ENCODE measurements around the gene COBL. TPM values are rescaled to one million over a fixed set of nuclear protein-coding genes. Genes with fewer than 3 reads are reported as not detected.

COBL gene
- total RNA-seq, 1 experiment from 2014 or later = 63.6 TPM

DNA sequence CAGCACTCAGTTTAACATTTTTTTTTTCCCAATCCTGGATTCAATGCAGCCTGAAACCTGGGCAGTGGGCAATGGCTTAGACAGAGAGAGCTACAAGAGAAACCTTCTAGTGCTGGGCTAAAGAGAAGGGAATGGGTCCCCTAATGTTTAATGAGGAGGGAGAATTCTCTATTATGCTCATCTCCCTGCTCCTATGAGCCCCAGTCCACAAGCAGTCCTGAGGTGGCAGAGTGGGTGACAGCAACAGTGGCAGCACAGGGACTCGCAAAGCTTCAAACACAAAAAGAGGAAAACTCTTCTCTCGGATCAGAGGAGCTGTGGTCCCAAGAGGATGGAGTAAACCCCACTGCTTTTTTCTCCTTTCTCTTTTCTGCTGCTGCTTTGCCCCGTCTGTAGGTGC, 36.5 kb downstream of the COBL start:
- H3K4me1 Mint-ChIP-seq (ENCODE audit: low read depth, unreplicated experiment) = peaks cover 44% of the 10 kb centered on the region
- H3K9me3 Mint-ChIP-seq (ENCODE audit: unreplicated experiment) = peaks cover 10% of the 10 kb centered on the region
- H3K36me3 ChIP-seq (ENCODE audit: control insufficient read depth, insufficient read depth, low read length) = no peaks in the 10 kb centered on the region
- H3K36me3 Mint-ChIP-seq (ENCODE audit: insufficient read depth, unreplicated experiment) = peaks cover 9% of the 10 kb centered on the region
- peaks cover 27% of the 10 kb centered on the region for H3K4me1 ChIP-seq
- peaks cover 4% of the 10 kb centered on the region; the same call in 1 of the 2 replicates for H3K9me3 ChIP-seq
- intact Hi-C loops (cut with micrococcal nuclease; ENCODE audit: unreplicated experiment) = no loop called here
- no peaks in the 10 kb centered on the region for H3K27me3 ChIP-seq (replicated peaks; ENCODE audit: control insufficient read depth, insufficient read depth, low read length)
- DNase-seq = no peak
- no TSS peak for BruUV-seq (replicated peaks)
- CTCF ChIA-PET = no interaction called here
- no peak overlapping the region for H3K4me3 ChIP-seq (ENCODE audit: low read depth, low read length)
- TF ChIP-seq, protein P1, sequence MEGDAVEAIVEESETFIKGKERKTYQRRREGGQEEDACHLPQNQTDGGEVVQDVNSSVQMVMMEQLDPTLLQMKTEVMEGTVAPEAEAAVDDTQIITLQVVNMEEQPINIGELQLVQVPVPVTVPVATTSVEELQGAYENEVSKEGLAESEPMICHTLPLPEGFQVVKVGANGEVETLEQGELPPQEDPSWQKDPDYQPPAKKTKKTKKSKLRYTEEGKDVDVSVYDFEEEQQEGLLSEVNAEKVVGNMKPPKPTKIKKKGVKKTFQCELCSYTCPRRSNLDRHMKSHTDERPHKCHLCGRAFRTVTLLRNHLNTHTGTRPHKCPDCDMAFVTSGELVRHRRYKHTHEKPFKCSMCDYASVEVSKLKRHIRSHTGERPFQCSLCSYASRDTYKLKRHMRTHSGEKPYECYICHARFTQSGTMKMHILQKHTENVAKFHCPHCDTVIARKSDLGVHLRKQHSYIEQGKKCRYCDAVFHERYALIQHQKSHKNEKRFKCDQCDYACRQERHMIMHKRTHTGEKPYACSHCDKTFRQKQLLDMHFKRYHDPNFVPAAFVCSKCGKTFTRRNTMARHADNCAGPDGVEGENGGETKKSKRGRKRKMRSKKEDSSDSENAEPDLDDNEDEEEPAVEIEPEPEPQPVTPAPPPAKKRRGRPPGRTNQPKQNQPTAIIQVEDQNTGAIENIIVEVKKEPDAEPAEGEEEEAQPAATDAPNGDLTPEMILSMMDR (IDR thresholded peaks at IDR 0.05; ENCODE audit: insufficient read depth in 1 of 2, low read depth in 1 of 2, low read length in 1 of 2, severe bottlenecking in 1 of 2, unreplicated experiment in 1 of 2) = no peak
- no peak overlapping the region for H3K4me3 Mint-ChIP-seq (ENCODE audit: unreplicated experiment)
- POLR2A ChIA-PET = no interaction called here
- no peaks in the 10 kb centered on the region for H3K27me3 Mint-ChIP-seq (ENCODE audit: insufficient read depth, unreplicated experiment)
- no peak overlapping the region for H3K27ac Mint-ChIP-seq (ENCODE audit: unreplicated experiment)

DNA sequence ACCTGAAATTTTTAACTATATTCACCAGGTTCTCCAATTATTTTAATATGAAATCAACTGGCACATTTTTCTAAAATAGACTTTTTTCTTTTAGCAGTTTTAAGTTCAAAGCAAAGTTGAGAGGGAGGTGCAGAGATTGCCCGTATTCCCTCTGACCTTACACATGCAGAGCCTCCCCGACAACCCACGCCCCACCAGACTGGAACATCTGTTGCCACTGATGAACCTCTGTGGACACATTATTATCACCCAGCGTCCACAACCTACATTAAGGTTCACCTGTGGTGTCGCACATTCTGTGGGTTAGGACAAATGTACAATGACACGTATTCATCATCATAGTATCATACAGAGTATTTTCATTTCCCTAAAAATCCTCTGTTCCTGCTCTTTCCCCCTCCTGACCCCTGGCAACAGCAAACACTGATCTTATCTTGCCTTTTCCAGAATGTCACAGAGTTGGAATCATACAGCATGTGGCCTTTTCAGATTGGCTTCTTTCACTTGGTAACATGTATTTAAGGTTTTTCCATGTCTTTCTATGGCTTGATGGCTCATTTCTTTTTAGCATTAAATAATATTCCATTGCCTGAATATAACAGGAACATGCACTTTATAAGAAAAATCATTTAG, 37.1 kb downstream of the COBL start:
- peaks cover 10% of the 10 kb centered on the region for H3K9me3 Mint-ChIP-seq (ENCODE audit: unreplicated experiment)
- no peak overlapping the region for H3K27ac Mint-ChIP-seq (ENCODE audit: unreplicated experiment)
- H3K27me3 ChIP-seq (replicated peaks; ENCODE audit: control insufficient read depth, insufficient read depth, low read length) = no peaks in the 10 kb centered on the region
- H3K4me1 Mint-ChIP-seq (ENCODE audit: low read depth, unreplicated experiment) = peaks cover 49% of the 10 kb centered on the region
- peaks cover 4% of the 10 kb centered on the region; the same call in 1 of the 2 replicates for H3K9me3 ChIP-seq
- TF ChIP-seq, protein P1 (IDR thresholded peaks at IDR 0.05; ENCODE audit: insufficient read depth in 1 of 2, low read depth in 1 of 2, low read length in 1 of 2, severe bottlenecking in 1 of 2, unreplicated experiment in 1 of 2) = no peak
- intact Hi-C loops (cut with micrococcal nuclease; ENCODE audit: unreplicated experiment) = no loop called here
- H3K4me3 Mint-ChIP-seq (ENCODE audit: unreplicated experiment) = no peak overlapping the region
- no TSS peak for BruUV-seq (replicated peaks)
- peaks cover 9% of the 10 kb centered on the region for H3K36me3 Mint-ChIP-seq (ENCODE audit: insufficient read depth, unreplicated experiment)
- no peak for DNase-seq
- CTCF ChIA-PET = no interaction called here
- H3K36me3 ChIP-seq (ENCODE audit: control insufficient read depth, insufficient read depth, low read length) = no peaks in the 10 kb centered on the region
- peaks cover 27% of the 10 kb centered on the region for H3K4me1 ChIP-seq
- H3K4me3 ChIP-seq (ENCODE audit: low read depth, low read length) = no peak overlapping the region
- POLR2A ChIA-PET = no interaction called here
- H3K27me3 Mint-ChIP-seq (ENCODE audit: insufficient read depth, unreplicated experiment) = no peaks in the 10 kb centered on the region

DNA sequence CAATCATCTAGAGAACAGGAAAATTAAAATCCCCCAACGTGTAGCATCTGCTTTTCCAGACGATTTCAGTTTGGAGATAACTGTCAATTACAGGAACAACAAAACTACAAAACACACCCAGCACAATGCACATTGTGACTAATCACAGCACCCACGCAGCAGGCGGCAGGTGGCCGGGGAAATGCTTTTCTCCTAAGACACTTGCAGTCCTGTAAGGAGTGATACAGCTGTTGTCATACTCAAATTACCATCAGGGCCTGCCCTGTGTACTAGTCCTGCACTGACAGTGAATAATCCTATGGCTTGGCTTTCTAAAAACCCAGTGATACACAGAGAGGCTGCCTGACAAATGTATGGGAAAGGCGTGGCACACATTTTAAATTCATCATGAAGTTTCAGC, 37.8 kb downstream of the COBL start:
- Mint-ChIP-seq H3K36me3 (ENCODE audit: insufficient read depth, unreplicated experiment) (peaks cover 15% of the 10 kb centered on the region), H3K27me3 (ENCODE audit: insufficient read depth, unreplicated experiment) (no peaks in the 10 kb centered on the region), H3K27ac (ENCODE audit: unreplicated experiment) (no peak overlapping the region), H3K4me3 (ENCODE audit: unreplicated experiment) (no peak overlapping the region), H3K9me3 (ENCODE audit: unreplicated experiment) (peaks cover 10% of the 10 kb centered on the region), H3K4me1 (ENCODE audit: low read depth, unreplicated experiment) (peaks cover 56% of the 10 kb centered on the region)
- Histone ChIP-seq H3K4me1 (peaks cover 27% of the 10 kb centered on the region), H3K9me3 (no peaks in the 10 kb centered on the region), H3K4me3 (ENCODE audit: low read depth, low read length) (no peak overlapping the region), H3K27me3 (replicated peaks; ENCODE audit: control insufficient read depth, insufficient read depth, low read length) (no peaks in the 10 kb centered on the region), H3K36me3 (ENCODE audit: control insufficient read depth, insufficient read depth, low read length) (no peaks in the 10 kb centered on the region)
- CTCF ChIA-PET = no interaction called here
- no TSS peak for BruUV-seq (replicated peaks)
- intact Hi-C loops (cut with micrococcal nuclease; ENCODE audit: unreplicated experiment) = no loop called here
- DNase-seq = no peak
- TF ChIP-seq, protein P1 (IDR thresholded peaks at IDR 0.05; ENCODE audit: insufficient read depth in 1 of 2, low read depth in 1 of 2, low read length in 1 of 2, severe bottlenecking in 1 of 2, unreplicated experiment in 1 of 2) = no peak
- POLR2A ChIA-PET = no interaction called here

All from Caco-2 (cell line).